Stimulated activated memory B cell treated with anti-CD40 and anti-IgM and Interleukin-4, amounts not matched to agents 10 μg/mL and 1 μg/mL and 100 μg/mL, for 72 hours (primary cell): ENCODE data around the gene MAD1L1.

Source experiments
- ATAC-seq: fragments of 150-1000 bp; cut with Tn5 transposase; 2 replicates; pipeline ENCODE4 v1.10.0; 2021
- H3K27ac Mint-ChIP-seq: one replicate; pipeline ENCODE4 v1.8.0; 2022; ENCODE audit warnings: mild to moderate bottlenecking, mixed read lengths
- H3K27me3 Mint-ChIP-seq: one replicate; pipeline ENCODE4 v1.8.0; 2022; ENCODE audit warnings: mixed read lengths
- H3K36me3 Mint-ChIP-seq: one replicate; pipeline ENCODE4 v1.8.0; 2022; ENCODE audit warnings: mixed read lengths
- H3K4me1 Mint-ChIP-seq: one replicate; pipeline ENCODE4 v1.8.0; 2022; ENCODE audit warnings: mixed read lengths
- H3K4me3 Mint-ChIP-seq: one replicate; pipeline ENCODE4 v1.8.0; 2022; ENCODE audit warnings: mild to moderate bottlenecking, moderate library complexity, mixed read lengths
- H3K9me3 Mint-ChIP-seq: one replicate; pipeline ENCODE4 v1.8.0; 2022; ENCODE audit warnings: mixed read lengths

The MAD1L1 gene

GRCh38 chr7:1901431-1902210 lies 331.1 kb downstream of the MAD1L1 start:
- Mint-ChIP-seq H3K4me1 (peaks cover 6% of the 10 kb centered on the region), H3K27me3 (no peaks in the 10 kb centered on the region), H3K36me3 (peaks cover 25% of the 10 kb centered on the region), H3K27ac (no peak overlapping the region), H3K9me3 (no peaks in the 10 kb centered on the region), H3K4me3 (no peak overlapping the region)
- no peak for ATAC-seq

DNA sequence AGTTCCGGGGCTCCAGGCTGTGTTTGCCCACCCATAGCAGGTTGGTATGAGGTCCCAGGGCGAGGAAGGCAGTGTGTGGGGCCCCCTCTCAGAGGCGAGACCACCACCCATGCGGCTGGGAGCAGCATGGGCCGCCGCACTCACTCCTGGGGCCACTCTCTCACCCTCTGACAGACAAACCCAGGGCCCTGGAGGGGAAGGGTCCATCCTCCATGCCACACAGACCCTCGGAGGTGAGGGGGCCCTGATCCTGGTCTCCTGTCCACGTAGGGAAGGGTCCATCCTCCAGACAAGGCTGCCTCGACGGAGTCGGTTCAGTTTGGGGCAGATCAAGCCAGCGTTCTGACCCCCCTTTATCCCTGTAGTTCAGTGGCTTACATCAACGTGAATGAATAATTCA lies 331.9 kb downstream of the MAD1L1 start:
- peaks cover 6% of the 10 kb centered on the region for H3K4me1 Mint-ChIP-seq
- H3K4me3 Mint-ChIP-seq: no peak overlapping the region

DNA sequence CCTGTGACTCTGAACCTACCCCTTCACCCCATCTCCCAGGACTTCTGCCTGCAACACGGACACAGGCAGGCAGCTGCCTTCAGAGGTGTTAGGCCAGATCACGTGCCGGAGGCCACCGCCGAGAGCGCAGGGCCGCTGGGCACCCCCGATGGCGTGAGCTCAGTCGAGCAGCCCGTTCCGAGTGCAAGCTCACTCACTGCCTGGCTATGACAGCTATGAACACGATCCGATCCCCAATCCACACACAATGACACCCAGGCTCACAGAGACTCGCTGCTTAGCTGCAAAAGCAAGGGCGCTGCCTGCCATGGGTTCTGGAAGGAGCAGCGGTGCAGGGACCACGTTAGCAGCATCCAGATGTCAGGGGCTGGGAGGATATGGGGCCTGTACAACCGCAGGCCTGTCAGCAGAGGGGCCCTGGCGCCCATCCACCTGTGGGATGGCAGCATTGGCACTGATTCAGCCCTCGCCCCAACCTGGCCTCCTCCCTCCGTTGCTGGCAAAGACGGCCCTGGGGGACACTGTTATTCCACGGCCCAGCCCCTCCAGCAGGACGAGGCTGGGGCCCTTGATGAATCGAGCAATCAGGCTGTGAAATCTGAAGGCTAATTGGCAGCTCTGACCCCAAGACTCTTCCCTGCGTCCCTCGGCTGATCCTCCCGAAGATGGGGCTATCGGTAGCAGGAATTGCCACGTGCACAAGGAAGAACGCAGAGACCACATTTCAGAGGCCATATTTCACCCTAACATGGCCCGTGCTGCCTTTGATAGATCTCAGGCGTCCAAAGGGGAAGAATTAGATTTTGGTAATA lies 332.6 kb downstream of the MAD1L1 start:
- Mint-ChIP-seq H3K4me3 (no peak overlapping the region), H3K9me3 (no peaks in the 10 kb centered on the region), H3K4me1 (peaks cover 6% of the 10 kb centered on the region), H3K36me3 (peaks cover 30% of the 10 kb centered on the region), H3K27me3 (no peaks in the 10 kb centered on the region), H3K27ac (no peak overlapping the region)
- ATAC-seq: no peak

More for the DNA sequence above, 331.9 kb downstream of the MAD1L1 start:
- ATAC-seq: no peak
- Mint-ChIP-seq H3K27me3 (no peaks in the 10 kb centered on the region), H3K27ac (no peak overlapping the region), H3K9me3 (no peaks in the 10 kb centered on the region), H3K36me3 (peaks cover 26% of the 10 kb centered on the region)

GRCh38 chr7:1899196-1899595 lies 333.5 kb downstream of the MAD1L1 start:
- Mint-ChIP-seq H3K27me3 (no peaks in the 10 kb centered on the region), H3K9me3 (no peaks in the 10 kb centered on the region), H3K4me3 (no peak overlapping the region), H3K27ac (no peak overlapping the region), H3K36me3 (peaks cover 38% of the 10 kb centered on the region), H3K4me1 (peaks cover 6% of the 10 kb centered on the region)
- no peak for ATAC-seq

DNA sequence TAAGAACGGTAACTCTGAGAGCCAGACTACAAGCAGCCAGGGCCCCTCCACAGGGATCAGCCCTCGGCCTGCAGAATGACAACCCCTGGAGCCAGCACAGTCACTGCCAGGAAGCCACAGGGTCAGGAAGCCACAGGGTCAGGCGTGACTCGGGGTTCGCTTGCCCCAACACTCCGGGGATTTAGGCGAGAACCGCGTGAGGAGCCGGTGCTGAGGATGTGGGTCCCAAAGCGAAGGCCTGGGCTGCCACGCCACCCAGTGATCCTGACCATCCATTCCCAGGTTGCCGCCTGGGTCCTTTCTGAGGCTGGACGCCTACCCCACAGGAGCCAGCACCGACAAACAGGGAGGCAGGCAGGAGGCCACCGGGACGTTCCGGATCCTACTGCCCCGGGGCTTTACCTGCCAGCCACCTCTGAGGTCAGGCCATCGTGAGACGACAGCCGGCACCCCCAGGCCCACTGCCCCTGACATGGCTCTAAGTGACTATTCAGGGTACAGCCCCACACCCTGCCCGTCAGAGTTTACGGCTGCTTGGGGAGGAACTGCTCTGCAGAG lies 334.0 kb downstream of the MAD1L1 start:
- Mint-ChIP-seq H3K36me3 (peaks cover 43% of the 10 kb centered on the region), H3K27ac (no peak overlapping the region), H3K27me3 (no peaks in the 10 kb centered on the region), H3K4me3 (no peak overlapping the region), H3K9me3 (no peaks in the 10 kb centered on the region), H3K4me1 (peaks cover 6% of the 10 kb centered on the region)
- no peak for ATAC-seq

DNA sequence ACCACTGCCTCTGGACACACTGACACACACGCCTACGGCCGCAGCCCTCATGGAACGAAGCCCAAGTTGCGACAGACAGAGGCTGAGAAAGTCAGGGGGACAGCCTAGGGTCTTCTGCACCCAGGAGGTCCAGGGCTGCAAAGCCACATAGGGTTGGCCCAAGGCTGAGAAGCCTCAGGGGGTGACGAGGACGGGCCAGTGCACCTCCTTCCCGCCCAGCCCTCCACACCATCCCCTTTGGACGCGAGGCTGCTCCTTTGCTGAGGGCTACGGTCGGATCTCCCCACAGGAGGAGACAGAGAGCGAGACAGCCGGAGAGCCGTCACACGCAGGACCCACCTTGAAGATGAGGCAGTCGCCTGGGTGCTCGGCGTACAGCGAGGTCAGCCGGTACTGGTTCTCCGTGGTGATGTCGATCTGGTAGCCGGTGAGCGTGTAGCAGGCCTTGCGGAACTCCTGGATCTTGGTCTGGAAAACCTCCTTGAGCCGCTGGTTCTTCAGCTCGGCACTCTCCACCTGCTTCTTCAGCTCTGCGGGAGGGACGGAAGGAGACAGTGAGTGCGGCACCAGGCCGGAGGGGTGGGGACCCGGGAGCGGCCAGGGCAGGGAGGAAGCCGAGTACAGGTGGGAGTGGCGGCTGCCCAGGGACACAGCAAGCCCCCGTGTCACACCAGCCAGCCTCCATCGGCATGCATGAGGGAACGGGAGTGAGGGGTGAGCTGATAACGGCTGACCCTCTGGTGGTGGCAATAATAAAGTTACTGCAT lies 334.7 kb downstream of the MAD1L1 start:
- no peak for ATAC-seq
- no peaks in the 10 kb centered on the region for H3K27me3 Mint-ChIP-seq
- H3K4me3 Mint-ChIP-seq: no peak overlapping the region
- no peak overlapping the region for H3K27ac Mint-ChIP-seq
- H3K9me3 Mint-ChIP-seq: no peaks in the 10 kb centered on the region
- peaks cover 46% of the 10 kb centered on the region for H3K36me3 Mint-ChIP-seq
- peaks cover 6% of the 10 kb centered on the region for H3K4me1 Mint-ChIP-seq

DNA sequence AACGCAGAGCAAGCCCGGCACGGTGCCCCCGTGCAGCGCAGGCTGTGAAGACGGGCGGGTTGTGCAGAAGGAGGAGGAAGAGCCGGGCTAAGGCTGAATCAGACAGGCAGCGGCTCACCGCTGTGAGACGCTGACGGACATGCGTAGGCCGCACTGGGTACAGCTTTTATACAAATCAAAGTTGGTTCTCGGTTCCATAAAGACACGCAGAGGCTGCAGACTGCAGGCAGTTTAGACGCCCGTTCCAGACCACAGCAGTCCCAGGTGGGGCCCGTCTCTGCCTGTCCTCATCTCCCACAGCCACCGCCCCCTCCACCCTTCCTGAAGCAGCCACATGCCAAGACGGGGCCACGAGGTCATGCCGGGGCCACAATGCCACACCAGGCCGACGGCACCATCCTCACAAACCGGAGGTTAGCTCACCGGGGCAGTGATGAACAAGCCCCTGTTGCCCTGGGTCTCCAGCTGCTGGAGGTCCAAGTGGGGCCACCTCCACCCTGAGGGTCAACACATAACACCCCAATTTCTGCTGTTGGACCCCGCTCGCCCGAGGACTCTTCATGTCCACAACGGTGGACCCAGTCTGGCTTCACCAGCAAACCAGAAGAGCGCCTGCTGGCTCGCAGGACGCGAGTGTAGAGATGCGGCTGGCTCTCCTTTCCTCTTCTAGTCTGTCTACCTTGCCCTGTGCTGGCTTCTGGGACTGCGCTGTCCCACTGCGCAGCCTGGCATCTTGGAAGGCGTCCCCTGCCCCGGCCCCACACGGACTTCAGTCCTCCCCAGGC lies 335.5 kb downstream of the MAD1L1 start:
- H3K27me3 Mint-ChIP-seq: no peaks in the 10 kb centered on the region
- no peak overlapping the region for H3K4me3 Mint-ChIP-seq
- H3K4me1 Mint-ChIP-seq: peaks cover 6% of the 10 kb centered on the region
- no peaks in the 10 kb centered on the region for H3K9me3 Mint-ChIP-seq
- ATAC-seq: no peak
- H3K27ac Mint-ChIP-seq: no peak overlapping the region
- peaks cover 46% of the 10 kb centered on the region for H3K36me3 Mint-ChIP-seq

GRCh38 chr7:1895664-1896515 lies 336.9 kb downstream of the MAD1L1 start:
- H3K27me3 Mint-ChIP-seq: no peaks in the 10 kb centered on the region
- H3K4me1 Mint-ChIP-seq: peaks cover 6% of the 10 kb centered on the region
- no peaks in the 10 kb centered on the region for H3K9me3 Mint-ChIP-seq
- no peak for ATAC-seq
- H3K4me3 Mint-ChIP-seq: no peak overlapping the region
- H3K36me3 Mint-ChIP-seq: peaks cover 46% of the 10 kb centered on the region
- no peak overlapping the region for H3K27ac Mint-ChIP-seq

DNA sequence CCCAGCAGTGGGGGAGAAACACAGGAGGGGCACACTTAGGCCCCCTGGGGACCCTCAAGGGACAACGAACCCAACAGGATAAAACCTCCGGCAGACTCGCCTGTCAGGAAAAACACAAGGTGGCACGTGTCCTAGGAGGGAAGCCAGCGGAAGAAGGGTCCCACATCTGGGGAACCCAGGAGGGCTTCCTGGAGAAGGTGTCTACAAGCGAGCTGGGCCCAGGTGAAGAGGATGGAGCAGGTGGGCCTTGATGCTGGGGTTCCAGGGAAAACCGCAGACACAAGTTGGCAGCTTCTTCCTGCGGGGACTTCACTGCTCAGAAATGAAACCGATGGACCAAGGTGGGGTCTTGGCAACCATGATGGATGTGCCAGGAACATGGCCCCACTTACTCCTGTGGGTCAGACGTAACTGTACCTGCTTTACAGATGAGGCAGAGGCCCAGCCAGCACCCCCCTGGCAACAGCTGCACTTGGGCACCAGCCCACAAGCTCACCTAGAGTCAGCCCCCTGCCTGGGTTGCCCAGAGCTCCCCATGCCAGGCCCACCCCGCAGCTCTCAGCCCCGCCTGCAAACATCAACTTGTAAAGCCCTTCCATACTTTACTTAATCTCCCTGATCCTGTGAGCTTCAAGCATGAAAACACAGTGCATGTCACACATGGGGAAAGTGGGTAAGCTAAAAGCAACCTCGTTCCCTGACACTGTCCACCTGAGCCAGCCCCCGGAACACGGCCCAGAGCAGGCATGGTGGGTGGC lies 337.7 kb downstream of the MAD1L1 start:
- H3K4me3 Mint-ChIP-seq: no peak overlapping the region
- ATAC-seq: no peak
- peaks cover 53% of the 10 kb centered on the region for H3K36me3 Mint-ChIP-seq
- H3K27me3 Mint-ChIP-seq: no peaks in the 10 kb centered on the region
- H3K9me3 Mint-ChIP-seq: no peaks in the 10 kb centered on the region
- no peak overlapping the region for H3K27ac Mint-ChIP-seq
- peaks cover 6% of the 10 kb centered on the region for H3K4me1 Mint-ChIP-seq

DNA sequence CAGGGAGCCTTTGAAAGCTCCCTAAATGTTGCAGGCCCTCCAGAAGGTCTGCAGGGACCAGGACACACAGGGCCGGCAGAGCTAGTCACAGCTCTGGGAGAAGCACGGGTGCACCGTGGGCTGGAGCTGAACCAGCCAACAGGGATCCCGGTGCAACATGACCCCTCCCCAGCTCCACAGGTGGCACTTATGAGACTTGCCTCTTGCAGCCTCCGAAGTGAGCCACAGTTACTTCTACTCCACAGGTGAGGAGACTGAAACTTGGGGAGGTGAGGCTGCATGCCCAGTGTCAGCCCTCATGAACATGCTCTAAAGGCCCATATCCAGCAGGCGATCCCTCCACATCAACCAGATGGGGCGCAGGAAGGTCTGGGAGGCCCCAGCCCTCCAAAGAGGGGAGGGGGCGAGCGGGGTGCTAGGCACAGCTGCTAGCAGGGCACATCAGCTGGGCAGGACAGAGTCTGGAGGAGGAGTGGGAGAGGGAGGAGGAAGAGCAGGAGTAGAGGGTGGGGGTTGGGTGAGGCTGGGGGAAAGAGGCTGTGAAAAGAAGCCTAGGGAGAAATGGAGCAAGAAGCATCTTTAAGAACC lies 338.3 kb downstream of the MAD1L1 start:
- H3K36me3 Mint-ChIP-seq: peaks cover 56% of the 10 kb centered on the region
- no peak for ATAC-seq
- no peak overlapping the region for H3K27ac Mint-ChIP-seq
- peaks cover 3% of the 10 kb centered on the region for H3K4me1 Mint-ChIP-seq
- H3K9me3 Mint-ChIP-seq: no peaks in the 10 kb centered on the region
- H3K27me3 Mint-ChIP-seq: no peaks in the 10 kb centered on the region
- no peak overlapping the region for H3K4me3 Mint-ChIP-seq

DNA sequence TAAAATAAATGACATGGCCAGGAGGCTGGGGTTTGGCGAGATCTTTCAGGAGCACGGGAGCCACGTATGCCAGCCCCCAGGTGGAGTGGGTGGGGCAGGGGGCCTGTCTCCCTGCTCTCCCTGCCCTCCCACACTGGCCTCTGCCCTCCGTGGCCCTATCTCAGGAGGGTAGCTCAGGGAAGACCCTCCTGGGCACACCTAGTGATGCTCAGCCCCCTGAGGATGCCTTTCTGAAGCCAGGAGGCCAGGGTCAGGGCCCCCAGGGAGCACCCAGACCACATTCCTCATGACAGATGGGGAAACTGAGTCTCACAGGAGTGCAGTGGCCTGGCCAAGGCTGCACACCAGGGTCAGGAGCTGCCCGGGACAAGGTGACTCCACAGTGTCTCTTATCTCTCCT lies 339.3 kb downstream of the MAD1L1 start:
- no peaks in the 10 kb centered on the region for H3K27me3 Mint-ChIP-seq
- no peak overlapping the region for H3K27ac Mint-ChIP-seq
- H3K4me1 Mint-ChIP-seq: no peaks in the 10 kb centered on the region
- peaks cover 60% of the 10 kb centered on the region for H3K36me3 Mint-ChIP-seq
- no peak for ATAC-seq
- no peak overlapping the region for H3K4me3 Mint-ChIP-seq
- no peaks in the 10 kb centered on the region for H3K9me3 Mint-ChIP-seq

- no peaks in the 10 kb centered on the region for H3K4me1 Mint-ChIP-seq
- H3K36me3 Mint-ChIP-seq: peaks cover 61% of the 10 kb centered on the region
- no peaks in the 10 kb centered on the region for H3K9me3 Mint-ChIP-seq
- no peak overlapping the region for H3K4me3 Mint-ChIP-seq
- no peak overlapping the region for H3K27ac Mint-ChIP-seq
- no peaks in the 10 kb centered on the region for H3K27me3 Mint-ChIP-seq
- no peak for ATAC-seq
Measured at GRCh38 chr7:1893036-1893435, 339.7 kb downstream of the MAD1L1 start.
